SK-N-SH (cell line): ENCODE results near the gene FBXO45. TPM values are rescaled to one million over a fixed set of nuclear protein-coding genes. Genes with fewer than 3 reads are reported as not detected.
A peak's percentile ranks its signal among the peaks of the same experiment; 100 is the strongest.

Experiments
- CTCF ChIA-PET: fragments of 300-600, 350-600 bp; formaldehyde crosslinking; extraction: SDS; loops from one replicate; lab custom pipeline; 2021; lab: Yijun Ruan, JAX
- POLR2A ChIA-PET: fragments of 350-600 bp; sonication (Branson Sonifier 250); formaldehyde crosslinking; extraction: SDS; loops from one replicate; lab custom pipeline; 2020; ENCODE audit warnings: antibody characterized with exemption, inconsistent platforms; lab: Yijun Ruan, JAX
- DNase-seq: peaks from one replicate; pipeline ENCODE4 v3.0.0; 2012
- H2AFZ ChIP-seq: fragments of 200-600 bp; sonication (generic); 2 replicates; pipeline ENCODE4 v1.8.1; 2016; ENCODE audit warnings: antibody characterized with exemption, mild to moderate bottlenecking, low read depth
- H3F3A ChIP-seq: fragments of 200-600 bp; sonication (generic); replicated peaks from 2 replicates; pipeline ENCODE3; 2016; ENCODE audit warnings: antibody characterized with exemption, mild to moderate bottlenecking; ENCODE audit not compliant: insufficient read depth
- H3K27ac ChIP-seq, 2 experiments: fragments of 200-500 bp in 1 of 2; fragments of 200-600 bp in 1 of 2; sonication (Bioruptor generic) in 1 of 2; sonication (generic), shearing (Covaris generic) in 1 of 2; 2 replicates each; pipeline versions ENCODE4 v1.5.1 to v1.6.1; 2014 to 2016; ENCODE audit warnings: low read depth in 2 of 2, inconsistent platforms in 1 of 2, low read length in 1 of 2, mild to moderate bottlenecking in 1 of 2, mixed read lengths in 1 of 2
- H3K27me3 ChIP-seq: fragments of 200-600 bp; sonication (generic), shearing (Covaris generic); 2 replicates; pipeline ENCODE4 v1.6.1; 2016; ENCODE audit warnings: mixed run types; ENCODE audit not compliant: insufficient read depth
- H3K36me3 ChIP-seq, 2 experiments: fragments of 200-500 bp in 1 of 2; fragments of 200-600 bp in 1 of 2; sonication (Bioruptor generic) in 1 of 2; sonication (generic) in 1 of 2; replicated peaks in 1 of 2; 2 replicates each; pipeline versions ENCODE3 to v1.5.1; 2014 to 2016; ENCODE audit warnings: low read length in 1 of 2, mild to moderate bottlenecking in 1 of 2; ENCODE audit not compliant: insufficient read depth in 2 of 2, control insufficient read depth in 1 of 2
- H3K4me1 ChIP-seq, 2 experiments: fragments of 200-500 bp in 1 of 2; fragments of 200-600 bp in 1 of 2; sonication (Bioruptor generic) in 1 of 2; sonication (generic), shearing (Covaris generic) in 1 of 2; 2 replicates each; pipeline versions ENCODE4 v1.5.1 to v1.6.1; 2014 to 2016; ENCODE audit warnings: low read depth in 1 of 2, low read length in 1 of 2, mixed run types in 1 of 2; ENCODE audit not compliant: insufficient read depth in 2 of 2, control insufficient read depth in 1 of 2
- H3K4me2 ChIP-seq: fragments of 200-600 bp; sonication (generic), shearing (Covaris generic); 2 replicates; pipeline ENCODE4 v1.6.1; 2017; ENCODE audit warnings: mixed run types
- H3K4me3 ChIP-seq, 2 experiments: fragments of 200-500 bp in 1 of 2; fragments of 200-600 bp in 1 of 2; sonication (Bioruptor generic) in 1 of 2; sonication (generic), shearing (Covaris generic) in 1 of 2; 2 replicates each; pipeline versions ENCODE4 v1.5.1 to v1.8.1; 2014 to 2016; ENCODE audit warnings: low read depth in 2 of 2, inconsistent platforms in 1 of 2, low read length in 1 of 2, mild to moderate bottlenecking in 1 of 2, mixed read lengths in 1 of 2, moderate library complexity in 1 of 2
- H3K79me2 ChIP-seq: fragments of 200-600 bp; sonication (generic); 2 replicates; pipeline ENCODE4 v1.8.1; 2017; ENCODE audit warnings: mild to moderate bottlenecking; ENCODE audit not compliant: insufficient read depth
- H3K9ac ChIP-seq: fragments of 200-600 bp; sonication (generic); 2 replicates; pipeline ENCODE4 v1.6.1; 2017; ENCODE audit warnings: mixed run types
- H3K9me2 ChIP-seq: fragments of 200-600 bp; sonication (generic); 2 replicates; pipeline ENCODE4 v1.6.1; 2017; ENCODE audit warnings: mixed run types
- H3K9me3 ChIP-seq: fragments of 200-600 bp; sonication (generic); 2 replicates; pipeline ENCODE4 v1.6.1; 2017; ENCODE audit warnings: mixed run types, mild to moderate bottlenecking, moderate library complexity
- H4K20me1 ChIP-seq: fragments of 200-600 bp; sonication (generic); 2 replicates; pipeline ENCODE4 v1.6.1; 2017; ENCODE audit warnings: mild to moderate bottlenecking, mixed run types; ENCODE audit not compliant: insufficient read depth
- CTCF ChIP-seq: fragments of 200-600 bp; sonication (generic); IDR thresholded peaks from 2 replicates; pipeline ENCODE4 v1.6.1; 2017; ENCODE audit warnings: antibody characterized with exemption, mild to moderate bottlenecking, moderate library complexity
- ELF1 ChIP-seq: IDR thresholded peaks from 2 replicates; pipeline ENCODE4 v1.4.0; 2012
- EZH2phosphoT487 ChIP-seq: fragments of 200-600 bp; sonication (generic); IDR thresholded peaks from 2 replicates; pipeline ENCODE4 v1.6.1; 2017; ENCODE audit warnings: low read depth, mixed run types, mild to moderate bottlenecking, antibody characterized with exemption, moderate library complexity, borderline replicate concordance
- FOSL2 ChIP-seq: IDR thresholded peaks from 2 replicates; pipeline ENCODE4 v1.4.0; 2012; ENCODE audit warnings: low read depth, mild to moderate bottlenecking, moderate library complexity, borderline replicate concordance
- FOXJ3 ChIP-seq: sonication (generic); formaldehyde crosslinking; IDR thresholded peaks from 2 replicates; pipeline ENCODE4 v1.5.1; 2020; ENCODE audit warnings: mild to moderate bottlenecking, missing genetic modification reagents
- FOXM1 ChIP-seq: IDR thresholded peaks from 2 replicates; pipeline ENCODE4 v1.4.0; 2012; ENCODE audit warnings: low read depth, mild to moderate bottlenecking
- GATA2 ChIP-seq: sonication (generic); formaldehyde crosslinking; IDR thresholded peaks from 2 replicates; pipeline ENCODE4 v1.5.0; 2020; ENCODE audit warnings: mild to moderate bottlenecking, missing genetic modification reagents
- JUND ChIP-seq: IDR thresholded peaks from 2 replicates; pipeline ENCODE4 v1.4.0; 2012
- MEF2A ChIP-seq: IDR thresholded peaks from 2 replicates; pipeline ENCODE4 v1.4.0; 2012; ENCODE audit warnings: low read depth, borderline replicate concordance
- NFIC ChIP-seq: IDR thresholded peaks from 2 replicates; pipeline ENCODE4 v1.4.0; 2012; ENCODE audit warnings: borderline replicate concordance
- NRF1 ChIP-seq: IDR thresholded peaks from 2 replicates; pipeline ENCODE4 v1.6.1; 2012; ENCODE audit warnings: low read depth, mild to moderate bottlenecking, low read length
- PBX3 ChIP-seq: IDR thresholded peaks from 2 replicates; pipeline ENCODE4; 2012
- POLR2AphosphoS5 ChIP-seq: IDR thresholded peaks from 2 replicates; pipeline ENCODE4 v1.6.1; 2012; ENCODE audit warnings: low read depth, low read length
- RAD21 ChIP-seq: IDR thresholded peaks from 2 replicates; pipeline ENCODE4 v1.6.1; 2012; ENCODE audit warnings: mild to moderate bottlenecking, low read length
- RCOR1 ChIP-seq: fragments of 150-350 bp; IDR thresholded peaks from 2 replicates; pipeline ENCODE4 v1.6.1; 2017; ENCODE audit warnings: antibody characterized with exemption, low read length
- RXRA ChIP-seq: IDR thresholded peaks from 2 replicates; pipeline ENCODE4 v1.4.0; 2012; ENCODE audit warnings: low read depth, mild to moderate bottlenecking, borderline replicate concordance
- TAF1 ChIP-seq: IDR thresholded peaks from 2 replicates; pipeline ENCODE4 v1.6.1; 2012; ENCODE audit warnings: low read depth, mild to moderate bottlenecking, low read length, moderate library complexity, borderline replicate concordance
- TCF12 ChIP-seq: IDR thresholded peaks from 2 replicates; pipeline ENCODE4 v1.4.0; 2012
- USF1 ChIP-seq: IDR thresholded peaks from 2 replicates; pipeline ENCODE4 v1.4.0; 2012; ENCODE audit warnings: low read depth, borderline replicate concordance
- YY1 ChIP-seq: IDR thresholded peaks from 2 replicates; pipeline ENCODE4 v1.4.0; 2012; ENCODE audit warnings: low read depth, mild to moderate bottlenecking
- ZBTB33 ChIP-seq: IDR thresholded peaks from 2 replicates; pipeline ENCODE4 v1.4.0; 2012; ENCODE audit warnings: low read depth, borderline replicate concordance
- WGBS: methylation state at CpG from one replicate; pipeline ENCODE4 v1.1.6; 2017; ENCODE audit warnings: low lambda C conversion rate; 5-methylcytosine and 5-hydroxymethylcytosine counted together
- polyA plus RNA-seq, 3 experiments: library from polyadenylated mRNA; depleted of rRNA; stranded (reverse); fragments of >200 nt; gene quantifications; 2 replicates each; pipeline ENCODE4 v1.2.3, GENCODE V29; 2012
- TF ChIP-seq, protein P1 (sequence below): fragments of 150-350 bp; IDR thresholded peaks from 2 replicates; pipeline ENCODE4 v1.6.1; 2016; ENCODE audit warnings: mild to moderate bottlenecking, low read depth, low read length
- TF ChIP-seq, protein P2 (sequence below): IDR thresholded peaks from 2 replicates; pipeline ENCODE4 v1.4.0; 2012; ENCODE audit warnings: low read depth

FBXO45 gene
- polyA plus RNA-seq, 1 of the 3 experiments (the other 2 are of a cell fraction), result 3.2 TPM

DNA sequence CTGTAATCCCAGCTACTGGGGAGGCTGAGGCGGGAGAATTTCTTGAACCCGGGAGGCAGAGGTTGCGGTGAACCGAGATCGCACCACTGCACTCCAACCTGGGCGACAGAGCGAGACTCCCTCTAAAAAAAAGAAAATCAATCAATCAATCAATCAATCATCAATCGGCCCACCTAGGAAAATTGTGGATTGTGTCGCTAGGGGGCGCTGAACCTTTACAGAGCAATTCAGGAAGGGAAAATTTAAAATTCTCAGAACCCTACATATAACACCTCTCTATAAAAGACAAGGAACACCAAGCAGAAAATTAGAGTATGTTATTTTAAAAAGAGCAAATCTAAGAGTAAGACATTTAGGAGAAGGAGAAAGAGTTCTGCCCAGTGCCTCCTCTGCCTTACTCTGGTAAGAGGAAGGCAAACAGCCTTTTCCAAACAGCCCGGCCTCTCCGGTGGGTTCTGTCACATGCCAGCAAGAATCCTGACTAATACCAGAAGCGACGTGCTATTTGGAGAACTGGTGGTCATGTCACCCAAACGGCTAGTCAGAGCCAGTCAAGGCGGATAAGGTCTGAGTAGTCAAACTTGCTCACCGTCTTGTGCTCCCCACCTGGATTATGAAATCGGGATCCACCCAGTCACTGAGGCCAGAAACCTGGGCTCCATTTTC, 31.0 kb upstream of the FBXO45 start (continued):
- TF ChIP-seq, protein P1, sequence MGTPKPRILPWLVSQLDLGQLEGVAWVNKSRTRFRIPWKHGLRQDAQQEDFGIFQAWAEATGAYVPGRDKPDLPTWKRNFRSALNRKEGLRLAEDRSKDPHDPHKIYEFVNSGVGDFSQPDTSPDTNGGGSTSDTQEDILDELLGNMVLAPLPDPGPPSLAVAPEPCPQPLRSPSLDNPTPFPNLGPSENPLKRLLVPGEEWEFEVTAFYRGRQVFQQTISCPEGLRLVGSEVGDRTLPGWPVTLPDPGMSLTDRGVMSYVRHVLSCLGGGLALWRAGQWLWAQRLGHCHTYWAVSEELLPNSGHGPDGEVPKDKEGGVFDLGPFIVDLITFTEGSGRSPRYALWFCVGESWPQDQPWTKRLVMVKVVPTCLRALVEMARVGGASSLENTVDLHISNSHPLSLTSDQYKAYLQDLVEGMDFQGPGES, result no peak
- no peak for TF ChIP-seq MEF2A
- no peak for TF ChIP-seq YY1
- TF ChIP-seq RAD21, result peak; percentile 61
- no peak for TF ChIP-seq JUND
- TF ChIP-seq ELF1, result no peak
- TF ChIP-seq RXRA, result no peak
- no peak for TF ChIP-seq USF1
- no peak for TF ChIP-seq FOSL2
- no peak for TF ChIP-seq NFIC
- no peak for TF ChIP-seq RCOR1
- TF ChIP-seq CTCF, result peak; percentile 78
- TF ChIP-seq TCF12, result no peak

DNA sequence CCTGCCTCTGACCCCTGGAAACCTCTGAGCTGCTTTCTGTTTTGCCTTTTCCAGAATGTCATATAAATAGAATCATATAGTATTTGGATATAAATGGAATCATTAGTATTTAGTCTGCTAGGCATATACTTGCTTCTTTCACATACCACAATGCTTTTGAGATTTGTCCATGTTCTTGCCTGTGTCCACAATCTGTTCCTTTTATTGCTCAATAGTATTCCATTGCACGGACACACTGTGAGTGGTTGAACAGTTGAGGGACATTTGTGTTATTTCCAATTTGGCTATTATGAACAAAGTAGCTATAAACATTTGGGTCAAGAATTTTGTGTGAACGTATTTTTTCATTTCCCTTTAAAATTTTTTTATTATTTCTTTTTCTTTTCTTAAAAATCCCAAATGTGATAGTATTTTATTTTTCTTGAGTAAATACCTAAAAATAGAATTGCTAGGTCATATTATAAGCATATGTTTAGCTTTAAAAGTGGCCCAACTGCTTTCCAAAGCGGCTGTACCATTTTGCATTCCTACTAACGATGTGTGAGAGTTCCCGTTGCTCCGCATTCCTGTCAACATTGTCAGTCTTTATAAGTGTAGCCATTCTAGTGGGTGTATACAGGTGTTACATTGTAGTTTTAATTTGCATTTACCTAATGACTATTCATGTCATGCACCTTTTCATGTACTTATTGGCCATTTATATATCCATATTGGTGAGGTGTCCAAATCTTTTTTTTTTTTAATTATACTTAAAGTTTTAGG, 26.6 kb upstream of the FBXO45 start:
- Histone ChIP-seq H3K9me2 (no peaks in the 10 kb centered on the region), H3F3A (peaks cover 4% of the 10 kb centered on the region), H3K4me1 (no peaks in the 10 kb centered on the region), H3K27me3 (no peaks in the 10 kb centered on the region), H3K9ac (no peak overlapping the region), H3K27ac (no peak overlapping the region), H2AFZ (no peak overlapping the region; the same call in 1 of the 2 replicates), H3K79me2 (no peaks in the 10 kb centered on the region), H3K4me3 (no peak overlapping the region), H4K20me1 (no peaks in the 10 kb centered on the region), H3K36me3 (no peaks in the 10 kb centered on the region), H3K4me2 (no peak overlapping the region), H3K9me3 (no peaks in the 10 kb centered on the region)
- ChIA-PET POLR2A (interaction anchor here (0.7 kb wide), 1 partner anchor 192 kb away, joined by 3 read pairs; no protein-coding TSS in a partner anchor), CTCF (no interaction called here)
- WGBS, result 83% methylated on average over 6 of the region's 6 CpGs
- DNase-seq, result no peak
- TF ChIP-seq, protein P2, sequence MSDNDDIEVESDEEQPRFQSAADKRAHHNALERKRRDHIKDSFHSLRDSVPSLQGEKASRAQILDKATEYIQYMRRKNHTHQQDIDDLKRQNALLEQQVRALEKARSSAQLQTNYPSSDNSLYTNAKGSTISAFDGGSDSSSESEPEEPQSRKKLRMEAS, result no peak
- no peak for TF ChIP-seq RAD21
- TF ChIP-seq EZH2phosphoT487, result no peak
- TF ChIP-seq POLR2AphosphoS5, result no peak
- TF ChIP-seq TCF12, result no peak
- no peak for TF ChIP-seq FOXJ3
- TF ChIP-seq, protein P1, result no peak
- TF ChIP-seq RXRA, result no peak
- no peak for TF ChIP-seq GATA2 (CRISPR knock-in tag)
- TF ChIP-seq TAF1, result no peak
- TF ChIP-seq PBX3, result no peak
- TF ChIP-seq RCOR1, result no peak
- no peak for TF ChIP-seq ELF1
- TF ChIP-seq NRF1, result no peak
- no peak for TF ChIP-seq ZBTB33
- TF ChIP-seq FOXM1, result no peak
